Ammon's horn (tissue), 1 donor: ENCODE measurements around the gene GP1BB.
"Not testable (repeated sequence)": the region's sequence is repeated elsewhere in the genome, so short reads cannot be mapped to it uniquely, and the experiment has no call there.

Experiments
- DNase-seq: peaks from one replicate; pipeline ENCODE4 v3.0.0-alpha.2; 2016; ENCODE audit warnings: low spot score

GP1BB gene

GRCh38 chr22:19723232-19723982 is at the start of gene GP1BB:
Gene GP1BB, plus strand, starts transcription at chr22:19723539. Its CDS starts 31 bp downstream, at chr22:19723570.
- DNase-seq, result no peak

GRCh38 chr22:19673660-19674059 is 49.7 kb upstream of the GP1BB start:
- DNase-seq, result no peak

GRCh38 chr22:19674129-19674928 is 49.0 kb upstream of the GP1BB start:
- no peak for DNase-seq

GRCh38 chr22:19674929-19675253 is 48.4 kb upstream of the GP1BB start:
- no peak for DNase-seq

DNA sequence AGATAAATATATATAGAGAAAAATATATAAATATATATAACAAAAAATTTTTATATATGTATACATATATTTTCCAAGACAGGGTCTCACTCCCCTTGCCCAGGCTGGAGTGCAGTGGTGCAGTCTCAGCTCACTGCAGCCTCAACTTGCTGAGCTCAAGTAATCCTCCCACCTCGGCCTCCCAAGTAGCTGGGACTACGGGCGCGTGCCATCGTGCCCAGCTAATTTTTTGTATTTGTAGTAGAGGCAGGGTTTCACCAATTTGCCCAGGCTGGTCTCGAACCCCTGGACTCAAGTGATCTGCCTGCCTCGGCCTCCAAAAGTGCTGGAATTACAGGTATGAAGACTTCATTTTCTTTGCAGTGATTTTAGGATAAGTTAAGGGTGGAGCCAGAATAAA is 47.9 kb upstream of the GP1BB start:
- DNase-seq, result no peak

DNA sequence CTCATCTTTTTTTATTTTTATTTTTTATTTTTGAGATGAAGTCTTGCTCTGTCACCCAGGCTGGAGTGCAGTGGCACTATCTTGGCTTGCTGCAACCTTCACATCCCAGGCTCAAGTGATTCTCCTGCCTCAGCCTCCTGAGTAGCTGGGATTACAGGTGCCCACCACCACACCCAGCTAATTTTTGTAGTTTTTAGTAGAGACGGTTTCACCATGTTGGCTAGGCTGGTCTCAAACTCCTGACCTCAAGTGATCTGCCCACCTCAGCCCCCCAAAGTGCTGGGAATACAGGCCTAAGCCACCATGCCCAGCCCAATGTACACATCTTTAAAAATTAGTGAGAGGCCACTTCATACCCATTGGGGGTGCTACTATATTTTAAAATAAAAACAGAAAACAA is 46.9 kb upstream of the GP1BB start:
- DNase-seq, result not testable (repeated sequence)

DNA sequence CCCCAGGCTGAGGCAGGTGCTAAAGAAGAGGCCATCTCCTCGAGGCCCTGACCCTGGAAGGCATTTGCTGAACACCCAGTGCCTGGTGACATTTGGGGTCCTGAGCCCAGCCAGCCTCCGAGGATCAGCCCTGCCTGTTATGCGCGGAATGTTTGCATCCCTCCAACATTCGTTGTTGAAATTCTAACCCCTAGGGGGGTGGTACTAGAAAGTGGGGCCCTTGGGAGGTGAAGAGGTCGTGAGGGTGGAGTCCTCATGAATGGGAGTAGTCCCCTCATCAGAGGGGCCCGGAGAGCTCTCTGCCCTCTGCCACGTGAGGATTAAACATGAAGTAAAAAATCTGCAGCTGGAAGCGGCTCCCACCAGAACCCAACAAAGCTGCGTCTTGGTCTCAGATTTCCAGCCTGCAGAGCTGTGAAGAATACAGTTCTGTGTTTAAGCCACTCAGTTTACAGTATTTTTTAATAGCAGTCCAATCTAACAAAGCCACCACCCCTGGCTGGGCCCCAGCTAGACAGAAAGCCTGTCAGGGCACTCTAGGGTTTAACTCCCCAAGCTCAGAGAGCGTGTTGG is 44.3 kb upstream of the GP1BB start:
- no peak for DNase-seq

DNA sequence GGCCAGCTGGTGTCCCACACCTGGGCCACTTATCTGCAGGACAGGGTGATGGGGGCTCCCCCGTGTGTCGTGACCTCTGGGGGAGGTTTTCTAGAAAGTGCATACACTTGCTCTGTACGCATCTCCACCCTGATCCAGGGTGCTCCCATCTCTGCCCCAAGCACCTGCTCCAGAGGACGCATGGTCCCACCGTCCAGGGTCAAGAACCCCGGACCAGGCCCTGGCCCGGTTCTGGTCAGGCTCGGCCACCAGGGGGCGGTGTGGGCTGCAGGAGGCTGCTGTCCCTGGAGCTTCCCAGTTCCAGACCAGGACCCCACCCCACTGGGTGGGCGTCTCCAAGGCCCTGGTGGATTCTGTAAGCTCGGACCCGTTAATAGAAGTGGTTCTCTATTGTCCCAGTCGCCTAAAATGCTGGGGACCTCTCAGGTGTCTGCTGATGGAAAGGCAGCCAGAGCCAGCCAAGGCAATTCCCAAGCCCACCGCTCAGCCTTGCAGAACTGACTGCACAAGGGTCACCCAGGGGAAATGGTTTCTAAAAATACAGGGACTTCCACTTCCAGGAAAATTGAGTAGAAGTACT is 43.7 kb upstream of the GP1BB start:
- DNase-seq, result no peak

GRCh38 chr22:19680287-19680881 is 43.0 kb upstream of the GP1BB start:
- no peak for DNase-seq

DNA sequence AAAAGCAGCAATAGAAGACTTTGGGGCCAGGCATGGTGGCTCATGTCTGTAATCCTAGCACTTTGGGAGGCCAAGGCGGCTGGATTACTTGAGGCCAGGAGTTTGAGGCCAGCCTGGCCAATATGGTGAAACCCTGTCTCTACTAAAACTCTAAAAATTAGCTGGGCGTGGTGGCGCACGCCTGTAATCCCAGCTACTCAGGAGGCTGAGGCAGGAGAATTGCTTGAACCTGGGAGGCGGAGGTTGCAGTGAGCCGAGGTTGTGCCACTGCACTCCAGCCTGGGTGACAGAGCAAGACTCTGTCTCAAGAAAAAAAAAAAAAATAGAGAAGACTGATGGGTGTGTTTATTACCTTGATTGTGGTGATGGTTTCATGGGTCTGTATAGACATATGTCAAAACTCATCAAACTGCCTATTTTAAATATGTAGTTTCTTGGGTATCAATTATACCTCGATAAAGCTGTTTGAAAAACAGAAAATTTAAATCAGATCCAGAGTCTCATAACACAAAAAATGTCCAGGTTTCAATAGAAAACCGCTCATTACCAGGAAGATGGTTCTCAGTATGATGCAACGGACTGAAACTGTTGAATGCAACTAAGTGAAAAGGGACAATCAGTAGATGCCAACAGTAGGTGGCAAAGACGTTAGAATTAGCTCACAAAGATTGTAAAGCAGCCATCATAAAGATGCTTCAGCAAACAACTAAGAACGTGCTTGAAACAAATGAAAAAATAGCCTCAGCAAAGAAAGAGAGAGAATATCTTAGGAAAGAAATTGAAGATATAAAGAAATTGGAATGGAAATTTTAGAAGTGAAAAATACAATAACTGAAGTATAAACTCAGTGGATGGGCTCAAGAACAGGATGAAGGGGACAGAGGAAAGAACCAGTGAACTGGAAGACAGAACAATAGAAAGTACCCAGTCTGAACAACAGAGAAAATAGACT is 42.2 kb upstream of the GP1BB start:
- DNase-seq, result no peak

DNA sequence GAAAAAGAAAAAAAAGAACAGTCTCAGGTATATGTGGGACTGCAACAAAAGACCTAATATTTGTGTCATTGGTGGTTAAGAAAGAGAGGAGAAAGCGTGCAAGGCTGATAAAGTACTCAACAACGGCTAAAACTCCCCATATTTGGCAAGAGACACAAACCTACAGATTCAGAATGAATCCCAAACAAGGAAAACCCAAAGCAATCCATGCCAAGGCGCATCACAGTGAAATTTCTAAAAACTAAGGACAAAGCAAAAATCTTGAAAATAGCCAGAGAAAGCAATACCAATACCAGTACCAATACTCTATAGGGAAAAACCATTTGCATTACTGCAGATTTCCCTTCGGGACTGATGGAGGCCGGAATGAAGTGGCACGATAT is 41.5 kb upstream of the GP1BB start:
- DNase-seq, result no peak

DNA sequence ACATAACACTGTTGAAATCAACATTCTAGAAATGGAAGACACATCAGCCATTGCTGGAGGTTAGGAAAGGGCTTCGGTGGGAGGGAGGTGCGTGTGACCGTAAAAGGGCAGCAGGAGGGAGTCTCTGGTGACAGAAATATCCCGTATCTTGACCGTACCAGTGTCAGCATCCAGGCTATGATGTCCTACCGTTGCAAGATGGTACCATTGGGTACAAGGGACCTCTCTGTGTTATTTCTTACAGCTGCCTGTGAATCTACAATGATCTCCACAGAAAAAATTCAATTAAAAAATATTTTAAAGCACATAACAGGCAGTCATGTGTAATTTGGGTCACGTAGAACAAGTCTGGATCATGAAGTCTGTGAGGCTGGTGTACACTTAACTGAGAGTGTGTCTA is 36.4 kb upstream of the GP1BB start:
- no peak for DNase-seq

GRCh38 chr22:19687561-19688300 is 35.6 kb upstream of the GP1BB start:
- no peak for DNase-seq

- DNase-seq, result no peak
Measured at GRCh38 chr22:19688301-19689290, 34.7 kb upstream of the GP1BB start.

DNA sequence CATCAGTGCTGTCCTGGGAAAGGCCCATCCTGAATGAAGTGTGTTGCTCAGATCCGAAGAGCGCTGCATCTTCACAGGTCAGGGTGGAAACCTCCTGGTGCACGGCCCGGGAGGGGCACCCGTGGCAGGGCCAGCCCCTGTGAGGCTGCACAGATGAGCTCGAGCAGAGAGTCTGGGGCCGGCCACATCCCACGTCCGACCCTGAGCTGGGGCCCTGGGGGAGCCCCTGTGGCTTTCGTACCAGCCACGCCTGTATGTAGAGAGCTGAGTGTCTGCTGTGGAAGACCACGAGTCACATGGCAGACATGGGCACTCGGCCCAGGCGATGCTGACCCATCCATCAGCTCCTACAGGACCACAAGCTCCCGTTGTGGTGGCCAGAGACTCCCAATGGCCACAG is 33.9 kb upstream of the GP1BB start:
- no peak for DNase-seq

GRCh38 chr22:19691007-19691720 is 32.2 kb upstream of the GP1BB start:
- no peak for DNase-seq

- no peak for DNase-seq
Measured at GRCh38 chr22:19691721-19692341, 31.5 kb upstream of the GP1BB start.

- no peak for DNase-seq
Measured at GRCh38 chr22:19693581-19693980, 29.8 kb upstream of the GP1BB start.
